Measurements from ENCODE around the gene CHAMP1.
"Not testable (repeated sequence)": the region's sequence is repeated elsewhere in the genome, so short reads cannot be mapped to it uniquely, and the experiment has no call there.

Gene CHAMP1

GRCh38 chr13:114338959-114339358 lies 24.7 kb downstream of the CHAMP1 start:
- DNase-seq: no peak

DNA sequence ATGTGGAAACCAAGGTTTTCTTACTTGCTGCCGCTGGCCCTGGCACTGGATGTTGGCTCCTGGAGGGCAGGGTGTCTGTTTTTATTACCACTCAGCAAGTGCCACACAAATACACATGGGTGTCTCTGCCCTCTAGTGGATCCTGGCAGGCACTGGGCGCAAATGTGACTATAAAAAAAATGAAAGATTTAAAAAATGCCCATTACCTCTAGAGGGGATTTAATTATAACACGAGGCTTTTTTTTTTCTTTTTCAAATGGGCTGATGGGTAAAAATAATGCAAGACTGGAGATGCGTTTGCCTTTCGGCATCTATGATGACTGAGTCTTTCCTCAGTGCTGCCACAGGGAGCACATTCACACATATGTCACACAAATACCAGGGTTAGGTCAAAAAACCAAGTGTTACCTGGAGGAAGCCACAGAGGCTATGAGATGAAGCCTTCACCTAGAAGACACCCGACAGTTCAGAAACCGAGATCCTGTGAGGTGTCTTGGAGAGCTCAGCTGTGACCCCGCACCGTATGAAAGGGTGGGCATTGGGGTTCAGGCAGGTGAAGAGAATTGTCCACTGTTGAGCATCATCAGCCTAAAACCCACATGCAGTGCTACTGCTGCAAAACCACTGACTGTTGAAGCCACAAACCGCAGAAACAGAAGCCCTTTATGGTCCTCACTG lies 25.7 kb downstream of the CHAMP1 start:
- peak; percentile 66 for DNase-seq

GRCh38 chr13:114341003-114341777 lies 26.9 kb downstream of the CHAMP1 start:
- DNase-seq: no peak

DNA sequence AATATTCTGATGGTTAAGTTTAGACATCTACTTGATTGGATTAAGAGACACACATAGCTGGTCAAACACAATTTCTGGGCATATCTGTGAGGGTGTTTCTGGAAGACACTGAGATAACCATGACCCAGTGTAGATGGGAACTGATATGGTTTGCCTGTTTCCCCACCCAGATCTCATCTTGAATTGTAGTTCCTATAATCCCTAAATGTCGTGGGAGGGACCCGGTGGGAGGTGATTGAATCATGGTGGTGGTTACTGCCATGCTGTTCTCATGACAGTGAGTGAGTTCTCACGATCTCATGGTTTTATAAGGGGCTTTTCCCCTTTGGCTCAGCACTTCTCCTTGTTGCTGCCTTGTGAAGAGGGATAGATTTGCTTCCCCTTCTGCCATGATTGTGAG lies 33.0 kb downstream of the CHAMP1 start:
- DNase-seq: not testable (repeated sequence)

GRCh38 chr13:114352763-114353162 lies 38.5 kb downstream of the CHAMP1 start:
- not testable (repeated sequence) for DNase-seq

- not testable (repeated sequence) for DNase-seq
Observed at GRCh38 chr13:114353382-114353781, 39.1 kb downstream of the CHAMP1 start.
